Retinal pigment epithelial cell (primary cell): ENCODE results near the gene DST.

ENCODE experiments used
- DNase-seq: peaks from one replicate; pipeline ENCODE4 v3.0.0-alpha.2; 2010; ENCODE audit warnings: low read depth
- H3K4me3 ChIP-seq: 2 replicates; pipeline ENCODE4 v1.5.1; 2011; ENCODE audit warnings: mild to moderate bottlenecking, low read length, control low read depth, moderate library complexity
- TF ChIP-seq, protein P1 (sequence below): conservative IDR thresholded peaks from 2 replicates; pipeline ENCODE4 v1.5.1; 2011; ENCODE audit warnings: low read depth, low read length, control low read depth, inconsistent platforms

Gene DST

DNA sequence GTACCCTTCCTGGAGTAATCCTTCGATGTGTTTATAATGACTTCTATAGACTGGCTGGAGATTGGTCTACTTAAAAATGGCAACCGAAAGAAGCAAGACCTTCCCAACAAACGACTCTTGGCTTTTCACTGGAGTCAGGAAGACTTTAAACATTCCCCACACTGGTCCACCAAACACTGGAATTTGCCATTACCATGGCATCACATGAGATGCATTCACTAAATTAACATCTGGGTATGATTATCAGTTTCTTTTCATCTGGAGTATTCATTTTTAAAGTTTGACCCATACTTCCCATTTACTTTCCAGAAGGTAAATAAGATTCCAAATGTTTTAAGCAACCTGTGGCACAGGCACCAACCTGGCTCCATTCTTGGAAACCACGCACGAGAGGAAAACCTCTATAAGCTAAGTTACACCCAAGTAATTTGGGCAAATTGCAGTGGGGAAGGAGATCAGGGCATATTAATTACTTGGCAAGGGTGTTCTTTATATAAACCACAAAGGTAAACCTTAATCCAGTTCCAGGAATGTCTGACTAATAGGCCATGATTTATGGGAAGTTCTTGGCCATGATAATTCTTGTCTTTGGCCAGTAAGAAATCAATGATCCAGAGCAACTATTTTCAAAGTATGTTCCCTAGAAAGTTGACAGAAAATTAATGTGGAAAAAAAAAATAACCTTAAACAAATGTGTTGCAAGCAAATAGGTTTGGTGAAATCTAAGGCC, 205.4 kb downstream of the DST start:
- peak; percentile 13 for DNase-seq

DNA sequence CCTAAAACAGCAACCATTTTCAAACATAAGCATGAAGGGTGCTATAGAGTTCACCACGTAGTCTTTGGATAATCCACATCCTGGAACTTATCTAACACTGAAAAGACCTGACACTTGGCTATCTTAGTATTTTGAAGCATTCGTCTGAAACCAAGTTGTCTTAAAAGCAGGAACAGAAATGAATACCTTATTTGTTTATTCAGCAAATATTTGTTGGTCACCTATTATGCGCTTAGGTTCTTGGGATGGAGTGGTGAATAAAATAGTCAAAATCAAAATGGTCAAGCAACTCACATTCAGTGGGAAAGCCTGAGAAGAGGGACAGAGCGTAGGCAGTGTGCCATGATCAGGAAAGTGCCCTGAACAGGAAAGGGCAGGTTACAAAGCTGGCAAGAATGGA, 206.9 kb downstream of the DST start:
- H3K4me3 ChIP-seq: no peak overlapping the region
- DNase-seq: no peak
- TF ChIP-seq, protein P1, sequence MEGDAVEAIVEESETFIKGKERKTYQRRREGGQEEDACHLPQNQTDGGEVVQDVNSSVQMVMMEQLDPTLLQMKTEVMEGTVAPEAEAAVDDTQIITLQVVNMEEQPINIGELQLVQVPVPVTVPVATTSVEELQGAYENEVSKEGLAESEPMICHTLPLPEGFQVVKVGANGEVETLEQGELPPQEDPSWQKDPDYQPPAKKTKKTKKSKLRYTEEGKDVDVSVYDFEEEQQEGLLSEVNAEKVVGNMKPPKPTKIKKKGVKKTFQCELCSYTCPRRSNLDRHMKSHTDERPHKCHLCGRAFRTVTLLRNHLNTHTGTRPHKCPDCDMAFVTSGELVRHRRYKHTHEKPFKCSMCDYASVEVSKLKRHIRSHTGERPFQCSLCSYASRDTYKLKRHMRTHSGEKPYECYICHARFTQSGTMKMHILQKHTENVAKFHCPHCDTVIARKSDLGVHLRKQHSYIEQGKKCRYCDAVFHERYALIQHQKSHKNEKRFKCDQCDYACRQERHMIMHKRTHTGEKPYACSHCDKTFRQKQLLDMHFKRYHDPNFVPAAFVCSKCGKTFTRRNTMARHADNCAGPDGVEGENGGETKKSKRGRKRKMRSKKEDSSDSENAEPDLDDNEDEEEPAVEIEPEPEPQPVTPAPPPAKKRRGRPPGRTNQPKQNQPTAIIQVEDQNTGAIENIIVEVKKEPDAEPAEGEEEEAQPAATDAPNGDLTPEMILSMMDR: no peak

More for the DNA sequence above, 205.4 kb downstream of the DST start:
- H3K4me3 ChIP-seq: no peak overlapping the region
- TF ChIP-seq, protein P1: no peak

DNA sequence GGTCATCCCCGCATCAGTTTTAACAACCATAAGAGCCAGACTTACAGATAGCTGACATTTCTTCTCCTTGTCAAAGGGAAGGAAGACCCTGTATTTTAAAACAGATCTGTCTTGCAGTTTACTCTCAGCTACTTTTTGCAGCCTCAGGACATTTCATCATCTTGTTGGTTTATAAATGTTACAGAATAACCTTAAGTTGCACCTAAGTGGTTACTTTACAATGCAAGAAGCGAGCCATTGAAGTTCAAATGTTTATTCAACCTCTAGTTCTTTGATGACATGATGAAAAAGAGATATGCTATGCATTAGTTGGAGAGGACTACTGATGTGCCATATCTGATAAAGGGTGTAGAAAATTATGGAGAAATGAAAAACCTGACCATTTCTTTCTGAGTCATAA, 207.4 kb downstream of the DST start:
- TF ChIP-seq, protein P1: no peak
- DNase-seq: no peak

DNA sequence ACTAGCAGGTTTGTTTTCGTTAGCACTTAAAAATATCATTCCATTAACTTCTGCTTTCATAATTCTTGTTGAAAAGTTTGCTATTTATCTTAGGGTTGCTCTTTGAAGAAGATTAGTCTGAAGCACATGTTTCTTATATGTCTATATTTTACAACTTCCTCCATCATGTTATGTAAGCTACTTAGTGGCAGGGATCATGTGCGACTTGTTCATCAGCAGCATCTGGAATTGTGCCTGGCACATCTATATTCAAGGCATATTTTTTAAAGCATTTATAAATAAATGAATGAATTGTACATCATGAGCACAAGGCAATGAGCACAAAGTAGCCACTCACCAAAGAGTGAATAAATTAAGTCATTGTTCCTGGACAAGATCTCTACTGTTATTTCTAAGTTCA, 208.1 kb downstream of the DST start:
- no peak overlapping the region for H3K4me3 ChIP-seq
- TF ChIP-seq, protein P1: no peak
- DNase-seq: no peak

More for the DNA sequence above, 207.4 kb downstream of the DST start:
- H3K4me3 ChIP-seq: no peak overlapping the region

DNA sequence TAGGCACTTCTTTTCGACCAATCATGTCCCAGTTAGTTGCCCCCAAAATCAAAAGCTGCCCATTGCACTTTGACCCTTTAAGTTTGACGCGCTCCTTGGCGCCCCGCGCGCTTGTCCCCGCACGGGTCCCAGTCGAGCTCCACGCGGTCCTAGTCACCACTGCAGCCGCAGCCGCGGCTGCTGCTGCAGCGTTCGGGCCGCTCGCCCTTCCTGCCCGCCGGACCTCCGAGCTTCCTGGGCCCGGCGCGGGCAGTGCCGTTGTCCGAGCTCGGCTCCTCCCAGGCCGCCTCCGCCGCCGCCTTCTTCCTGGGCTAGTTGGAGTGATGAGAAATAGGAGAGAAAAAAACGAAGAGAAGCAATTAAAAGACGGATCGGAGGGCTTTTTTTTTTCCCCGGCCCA, 209.6 kb downstream of the DST start:
- no peak overlapping the region for H3K4me3 ChIP-seq
- no peak for DNase-seq
- TF ChIP-seq, protein P1: no peak

DNA sequence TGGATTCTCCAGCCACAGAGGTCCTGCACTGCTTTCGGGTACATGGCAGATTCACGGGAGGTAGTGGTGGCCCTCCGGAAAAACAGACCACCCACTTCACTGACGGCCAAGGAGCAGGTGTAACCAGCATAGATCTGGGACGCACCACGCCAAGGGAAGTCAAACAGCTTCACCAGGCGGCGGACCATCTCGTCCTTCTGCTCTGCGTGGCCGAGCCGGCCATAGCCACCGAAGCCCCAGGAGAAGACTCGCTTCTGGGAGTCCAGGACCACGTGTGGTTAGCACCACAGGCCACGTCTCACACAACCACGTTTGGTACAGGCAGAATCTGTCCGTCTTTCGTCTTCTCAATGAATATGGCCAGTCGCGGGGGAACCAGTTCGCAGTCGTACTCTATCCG, 210.5 kb downstream of the DST start:
- no peak overlapping the region for H3K4me3 ChIP-seq
- no peak for DNase-seq
- TF ChIP-seq, protein P1: no peak
